ENCODE data around the gene OPCML.

Gene OPCML

GRCh38 chr11:132977241-132977640 lies 555.1 kb downstream of the OPCML start:
- H3K27ac ChIP-seq: no peak overlapping the region

GRCh38 chr11:132976115-132976514 lies 556.2 kb downstream of the OPCML start:
- TF ChIP-seq, protein P1, sequence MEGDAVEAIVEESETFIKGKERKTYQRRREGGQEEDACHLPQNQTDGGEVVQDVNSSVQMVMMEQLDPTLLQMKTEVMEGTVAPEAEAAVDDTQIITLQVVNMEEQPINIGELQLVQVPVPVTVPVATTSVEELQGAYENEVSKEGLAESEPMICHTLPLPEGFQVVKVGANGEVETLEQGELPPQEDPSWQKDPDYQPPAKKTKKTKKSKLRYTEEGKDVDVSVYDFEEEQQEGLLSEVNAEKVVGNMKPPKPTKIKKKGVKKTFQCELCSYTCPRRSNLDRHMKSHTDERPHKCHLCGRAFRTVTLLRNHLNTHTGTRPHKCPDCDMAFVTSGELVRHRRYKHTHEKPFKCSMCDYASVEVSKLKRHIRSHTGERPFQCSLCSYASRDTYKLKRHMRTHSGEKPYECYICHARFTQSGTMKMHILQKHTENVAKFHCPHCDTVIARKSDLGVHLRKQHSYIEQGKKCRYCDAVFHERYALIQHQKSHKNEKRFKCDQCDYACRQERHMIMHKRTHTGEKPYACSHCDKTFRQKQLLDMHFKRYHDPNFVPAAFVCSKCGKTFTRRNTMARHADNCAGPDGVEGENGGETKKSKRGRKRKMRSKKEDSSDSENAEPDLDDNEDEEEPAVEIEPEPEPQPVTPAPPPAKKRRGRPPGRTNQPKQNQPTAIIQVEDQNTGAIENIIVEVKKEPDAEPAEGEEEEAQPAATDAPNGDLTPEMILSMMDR (IDR thresholded peaks at IDR 0.05): no peak
- TF ChIP-seq ZFX (IDR thresholded peaks at IDR 0.05; ENCODE audit: borderline replicate concordance): no peak
- H3K27ac ChIP-seq: no peak overlapping the region

More at GRCh38 chr11:132977241-132977640, 555.1 kb downstream of the OPCML start:
- no peak for TF ChIP-seq ZFX (IDR thresholded peaks at IDR 0.05; ENCODE audit: borderline replicate concordance)
- TF ChIP-seq, protein P1 (IDR thresholded peaks at IDR 0.05): no peak

DNA sequence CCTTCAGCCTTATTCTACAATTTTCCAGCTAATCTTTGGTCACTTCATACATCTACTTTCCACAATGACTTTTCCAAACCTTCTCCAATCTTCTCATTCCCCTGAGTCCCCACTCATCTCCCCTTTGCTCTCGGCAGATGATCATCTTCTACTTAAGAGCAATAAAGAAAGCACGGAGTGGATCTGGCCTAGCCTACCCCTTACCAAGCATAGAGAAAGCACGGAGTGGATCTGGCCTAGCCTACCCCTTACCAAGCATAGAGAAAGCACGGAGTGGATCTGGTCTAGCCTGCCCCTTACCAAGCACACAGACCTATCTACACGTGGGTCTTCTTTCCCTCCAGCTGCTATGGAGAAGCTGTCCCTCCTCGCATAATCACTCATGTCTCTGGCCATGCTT lies 558.6 kb downstream of the OPCML start:
- H3K27ac ChIP-seq: no peak overlapping the region
- TF ChIP-seq, protein P1 (IDR thresholded peaks at IDR 0.05): no peak
- TF ChIP-seq ZFX (IDR thresholded peaks at IDR 0.05; ENCODE audit: borderline replicate concordance): no peak

DNA sequence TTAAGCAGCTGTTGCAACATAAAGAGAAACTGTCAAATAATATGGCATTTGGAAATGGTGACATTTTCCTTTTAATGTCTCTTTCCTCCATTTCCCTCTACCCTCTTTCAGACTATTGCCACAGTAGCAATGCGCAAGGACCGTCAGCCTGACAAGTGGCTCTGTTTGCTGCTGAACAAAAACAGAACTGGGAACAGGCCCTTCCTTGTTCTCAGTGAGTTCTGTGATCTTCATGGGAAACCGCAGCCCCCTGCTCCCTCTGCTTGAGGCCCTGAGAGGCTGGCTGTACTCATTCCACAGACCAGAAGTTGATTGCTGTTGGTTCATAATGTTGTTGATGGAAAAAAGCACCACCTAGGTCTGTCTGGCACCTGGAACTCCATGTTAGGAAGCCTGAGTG lies 559.7 kb downstream of the OPCML start:
- TF ChIP-seq ZFX (IDR thresholded peaks at IDR 0.05; ENCODE audit: borderline replicate concordance): no peak
- TF ChIP-seq, protein P1 (IDR thresholded peaks at IDR 0.05): no peak
- H3K27ac ChIP-seq: no peak overlapping the region

GRCh38 chr11:132971351-132971750 lies 561.0 kb downstream of the OPCML start:
- H3K27ac ChIP-seq: no peak overlapping the region
- TF ChIP-seq, protein P1 (IDR thresholded peaks at IDR 0.05): no peak
- TF ChIP-seq ZFX (IDR thresholded peaks at IDR 0.05; ENCODE audit: borderline replicate concordance): no peak

GRCh38 chr11:132969892-132970291 lies 562.4 kb downstream of the OPCML start:
- TF ChIP-seq, protein P1 (IDR thresholded peaks at IDR 0.05): no peak
- TF ChIP-seq ZFX (IDR thresholded peaks at IDR 0.05; ENCODE audit: borderline replicate concordance): no peak
- H3K27ac ChIP-seq: no peak overlapping the region

DNA sequence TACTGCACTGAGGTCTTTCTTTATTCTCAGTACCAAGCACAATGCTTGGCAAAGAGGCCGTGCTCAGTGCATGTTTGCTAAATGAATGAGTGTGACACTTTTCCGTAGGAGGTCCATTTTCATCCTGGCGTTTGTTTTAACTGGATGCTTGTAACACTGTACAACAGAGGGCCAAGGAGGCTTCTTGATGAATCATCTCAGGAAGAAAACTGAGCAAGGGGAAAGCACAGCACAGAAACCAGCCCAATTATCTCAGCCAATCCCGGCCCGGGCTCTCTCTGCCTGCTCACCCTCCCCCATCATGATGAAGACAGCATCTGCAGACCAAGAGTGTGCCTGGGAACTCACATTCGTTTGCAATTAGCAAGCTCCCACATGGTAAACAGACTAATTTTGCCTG lies 570.3 kb downstream of the OPCML start:
- H3K27ac ChIP-seq: no peak overlapping the region
- TF ChIP-seq, protein P1 (IDR thresholded peaks at IDR 0.05): no peak
- TF ChIP-seq ZFX (IDR thresholded peaks at IDR 0.05; ENCODE audit: borderline replicate concordance): no peak
